ENCODE results near the gene CPS1.

GRCh38 chr2:210555555-210555954 is 844 bp upstream of the CPS1 start:
- TF ChIP-seq CTCF (IDR thresholded peaks at IDR 0.05) (no peak), POLR2A (IDR thresholded peaks at IDR 0.05) (no peak)
